ENCODE measurements around the gene CRYAB.
"Not testable (repeated sequence)": the region's sequence is repeated elsewhere in the genome, so short reads cannot be mapped to it uniquely, and the experiment has no call there.

DNA sequence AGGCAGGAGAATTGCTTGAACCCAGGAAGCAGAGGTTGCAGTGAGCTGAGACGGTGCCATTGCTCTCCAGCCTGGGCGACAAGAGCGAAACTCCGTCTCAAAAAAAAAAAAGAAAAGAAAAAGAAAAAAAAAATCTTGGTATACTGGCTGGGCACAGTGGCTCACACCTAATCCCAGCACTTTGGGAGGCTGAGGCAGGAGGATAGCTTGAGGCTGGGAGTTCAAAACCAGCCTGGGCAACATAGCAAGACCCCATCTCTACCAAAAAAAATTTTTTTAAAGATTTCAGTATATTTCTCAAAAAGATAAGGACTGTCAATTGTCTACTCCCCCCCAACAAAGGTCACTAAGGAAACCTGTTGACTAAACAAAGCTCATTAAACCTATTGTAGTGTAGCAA, 26.5 kb downstream of the CRYAB start:
- TF ChIP-seq POLR2A (IDR thresholded peaks at IDR 0.05; ENCODE audit: low read depth, low read length); POLR2AphosphoS5 (IDR thresholded peaks at IDR 0.05; ENCODE audit: low read depth, low read length); TAF1 (IDR thresholded peaks at IDR 0.05; ENCODE audit: low read depth, low read length); SPI1 (IDR thresholded peaks at IDR 0.05; ENCODE audit: low read depth, low read length); POU2F2 (IDR thresholded peaks at IDR 0.05; ENCODE audit: low read depth, low read length); PAX5 (IDR thresholded peaks at IDR 0.05; ENCODE audit: insufficient read depth, low read length, severe bottlenecking): not testable (repeated sequence)
